SK-N-SH (cell line): Measurements from ENCODE around the gene IFNAR1. TPM values are rescaled to one million over a fixed set of nuclear protein-coding genes. Genes with fewer than 3 reads are reported as not detected.
"Not testable (repeated sequence)": the region's sequence is repeated elsewhere in the genome, so short reads cannot be mapped to it uniquely, and the experiment has no call there.

Experiments
- CTCF ChIA-PET: fragments of 300-600, 350-600 bp; formaldehyde crosslinking; extraction: SDS; loops from one replicate; lab custom pipeline; 2021; lab: Yijun Ruan, JAX
- POLR2A ChIA-PET: fragments of 350-600 bp; sonication (Branson Sonifier 250); formaldehyde crosslinking; extraction: SDS; loops from one replicate; lab custom pipeline; 2020; ENCODE audit warnings: antibody characterized with exemption, inconsistent platforms; lab: Yijun Ruan, JAX
- DNase-seq: peaks from one replicate; pipeline ENCODE4 v3.0.0; 2012
- H2AFZ ChIP-seq: fragments of 200-600 bp; sonication (generic); 2 replicates; pipeline ENCODE4 v1.8.1; 2016; ENCODE audit warnings: antibody characterized with exemption, mild to moderate bottlenecking, low read depth
- H3F3A ChIP-seq: fragments of 200-600 bp; sonication (generic); replicated peaks from 2 replicates; pipeline ENCODE3; 2016; ENCODE audit warnings: antibody characterized with exemption, mild to moderate bottlenecking; ENCODE audit not compliant: insufficient read depth
- H3K27ac ChIP-seq, 2 experiments: fragments of 200-500 bp in 1 of 2; fragments of 200-600 bp in 1 of 2; sonication (Bioruptor generic) in 1 of 2; sonication (generic), shearing (Covaris generic) in 1 of 2; 2 replicates each; pipeline versions ENCODE4 v1.5.1 to v1.6.1; 2014 to 2016; ENCODE audit warnings: low read depth in 2 of 2, inconsistent platforms in 1 of 2, low read length in 1 of 2, mild to moderate bottlenecking in 1 of 2, mixed read lengths in 1 of 2
- H3K27me3 ChIP-seq: fragments of 200-600 bp; sonication (generic), shearing (Covaris generic); 2 replicates; pipeline ENCODE4 v1.6.1; 2016; ENCODE audit warnings: mixed run types; ENCODE audit not compliant: insufficient read depth
- H3K36me3 ChIP-seq, 2 experiments: fragments of 200-500 bp in 1 of 2; fragments of 200-600 bp in 1 of 2; sonication (Bioruptor generic) in 1 of 2; sonication (generic) in 1 of 2; replicated peaks in 1 of 2; 2 replicates each; pipeline versions ENCODE3 to v1.5.1; 2014 to 2016; ENCODE audit warnings: low read length in 1 of 2, mild to moderate bottlenecking in 1 of 2; ENCODE audit not compliant: insufficient read depth in 2 of 2, control insufficient read depth in 1 of 2
- H3K4me1 ChIP-seq, 2 experiments: fragments of 200-500 bp in 1 of 2; fragments of 200-600 bp in 1 of 2; sonication (Bioruptor generic) in 1 of 2; sonication (generic), shearing (Covaris generic) in 1 of 2; 2 replicates each; pipeline versions ENCODE4 v1.5.1 to v1.6.1; 2014 to 2016; ENCODE audit warnings: low read depth in 1 of 2, low read length in 1 of 2, mixed run types in 1 of 2; ENCODE audit not compliant: insufficient read depth in 2 of 2, control insufficient read depth in 1 of 2
- H3K4me2 ChIP-seq: fragments of 200-600 bp; sonication (generic), shearing (Covaris generic); 2 replicates; pipeline ENCODE4 v1.6.1; 2017; ENCODE audit warnings: mixed run types
- H3K4me3 ChIP-seq, 2 experiments: fragments of 200-500 bp in 1 of 2; fragments of 200-600 bp in 1 of 2; sonication (Bioruptor generic) in 1 of 2; sonication (generic), shearing (Covaris generic) in 1 of 2; 2 replicates each; pipeline versions ENCODE4 v1.5.1 to v1.8.1; 2014 to 2016; ENCODE audit warnings: low read depth in 2 of 2, inconsistent platforms in 1 of 2, low read length in 1 of 2, mild to moderate bottlenecking in 1 of 2, mixed read lengths in 1 of 2, moderate library complexity in 1 of 2
- H3K79me2 ChIP-seq: fragments of 200-600 bp; sonication (generic); 2 replicates; pipeline ENCODE4 v1.8.1; 2017; ENCODE audit warnings: mild to moderate bottlenecking; ENCODE audit not compliant: insufficient read depth
- H3K9ac ChIP-seq: fragments of 200-600 bp; sonication (generic); 2 replicates; pipeline ENCODE4 v1.6.1; 2017; ENCODE audit warnings: mixed run types
- H3K9me2 ChIP-seq: fragments of 200-600 bp; sonication (generic); 2 replicates; pipeline ENCODE4 v1.6.1; 2017; ENCODE audit warnings: mixed run types
- H3K9me3 ChIP-seq: fragments of 200-600 bp; sonication (generic); 2 replicates; pipeline ENCODE4 v1.6.1; 2017; ENCODE audit warnings: mixed run types, mild to moderate bottlenecking, moderate library complexity
- H4K20me1 ChIP-seq: fragments of 200-600 bp; sonication (generic); 2 replicates; pipeline ENCODE4 v1.6.1; 2017; ENCODE audit warnings: mild to moderate bottlenecking, mixed run types; ENCODE audit not compliant: insufficient read depth
- CHD2 ChIP-seq: fragments of 150-350 bp; IDR thresholded peaks from 2 replicates; pipeline ENCODE4 v1.6.1; 2018; ENCODE audit warnings: low read length; ENCODE audit not compliant: partially characterized antibody
- ELF1 ChIP-seq: IDR thresholded peaks from 2 replicates; pipeline ENCODE4 v1.4.0; 2012
- EP300 ChIP-seq, 2 experiments: IDR thresholded peaks; 2 replicates each; pipeline versions ENCODE4 v1.4.0 to v1.6.1; 2012; ENCODE audit warnings: borderline replicate concordance in 1 of 2, low read depth in 1 of 2, low read length in 1 of 2
- EZH2phosphoT487 ChIP-seq: fragments of 200-600 bp; sonication (generic); IDR thresholded peaks from 2 replicates; pipeline ENCODE4 v1.6.1; 2017; ENCODE audit warnings: low read depth, mixed run types, mild to moderate bottlenecking, antibody characterized with exemption, moderate library complexity, borderline replicate concordance
- FOSL2 ChIP-seq: IDR thresholded peaks from 2 replicates; pipeline ENCODE4 v1.4.0; 2012; ENCODE audit warnings: low read depth, mild to moderate bottlenecking, moderate library complexity, borderline replicate concordance
- FOXM1 ChIP-seq: IDR thresholded peaks from 2 replicates; pipeline ENCODE4 v1.4.0; 2012; ENCODE audit warnings: low read depth, mild to moderate bottlenecking
- GABPA ChIP-seq: IDR thresholded peaks from 2 replicates; pipeline ENCODE4 v1.4.0; 2012; ENCODE audit warnings: low read depth, mild to moderate bottlenecking
- GATA2 ChIP-seq: sonication (generic); formaldehyde crosslinking; IDR thresholded peaks from 2 replicates; pipeline ENCODE4 v1.5.0; 2020; ENCODE audit warnings: mild to moderate bottlenecking, missing genetic modification reagents
- JUND ChIP-seq: IDR thresholded peaks from 2 replicates; pipeline ENCODE4 v1.4.0; 2012
- MAX ChIP-seq: IDR thresholded peaks from 2 replicates; pipeline ENCODE4 v1.4.0; 2012; ENCODE audit warnings: low read depth
- MXI1 ChIP-seq: IDR thresholded peaks from 2 replicates; pipeline ENCODE4 v1.6.1; 2012; ENCODE audit warnings: mild to moderate bottlenecking, low read depth, low read length, improper control_type of control experiment
- NFIC ChIP-seq: IDR thresholded peaks from 2 replicates; pipeline ENCODE4 v1.4.0; 2012; ENCODE audit warnings: borderline replicate concordance
- POLR2AphosphoS5 ChIP-seq: IDR thresholded peaks from 2 replicates; pipeline ENCODE4 v1.6.1; 2012; ENCODE audit warnings: low read depth, low read length
- REST ChIP-seq: IDR thresholded peaks from 2 replicates; pipeline ENCODE4 v1.6.1; 2012; ENCODE audit warnings: mild to moderate bottlenecking, low read depth, low read length, moderate library complexity
- RXRA ChIP-seq: IDR thresholded peaks from 2 replicates; pipeline ENCODE4 v1.4.0; 2012; ENCODE audit warnings: low read depth, mild to moderate bottlenecking, borderline replicate concordance
- TCF12 ChIP-seq: IDR thresholded peaks from 2 replicates; pipeline ENCODE4 v1.4.0; 2012
- WGBS: methylation state at CpG from one replicate; pipeline ENCODE4 v1.1.6; 2017; ENCODE audit warnings: low lambda C conversion rate; 5-methylcytosine and 5-hydroxymethylcytosine counted together
- polyA plus RNA-seq, 3 experiments: library from polyadenylated mRNA; depleted of rRNA; stranded (reverse); fragments of >200 nt; gene quantifications; 2 replicates each; pipeline ENCODE4 v1.2.3, GENCODE V29; 2012

Gene IFNAR1
- polyA plus RNA-seq, 1 of the 3 experiments (the other 2 are of a cell fraction), result 12.2 TPM

GRCh38 chr21:33378081-33378480 is 53.3 kb downstream of the IFNAR1 start:
- Histone ChIP-seq H4K20me1 (no peaks in the 10 kb centered on the region), H3K36me3 (no peaks in the 10 kb centered on the region), H3F3A (peaks cover 20% of the 10 kb centered on the region), H3K27me3 (no peaks in the 10 kb centered on the region), H2AFZ (no peak overlapping the region), H3K9ac (no peak overlapping the region), H3K79me2 (no peaks in the 10 kb centered on the region)
- TF ChIP-seq MXI1, result no peak
- TF ChIP-seq RXRA, result no peak
- TF ChIP-seq EZH2phosphoT487, result no peak
- no peak for TF ChIP-seq FOXM1
- TF ChIP-seq GATA2, result no peak
- TF ChIP-seq EP300 (IDR thresholded peaks at IDR 0.05; ENCODE audit: borderline replicate concordance in 1 of 2, low read depth in 1 of 2, low read length in 1 of 2), result no peak
- TF ChIP-seq, all 33 proteins: peak for 0
- Histone ChIP-seq H3K4me2 (no peak overlapping the region), H3K9me3 (no peaks in the 10 kb centered on the region), H3K9me2 (no peaks in the 10 kb centered on the region), H3K4me1 (peaks cover 5 to 30% of the 10 kb centered on the region in 2 experiments; a peak in 3 of 4 replicates), H3K4me3 (no peak overlapping the region), H3K27ac (no peak overlapping the region)
- 90% methylated on average over 9 of the region's 9 CpGs for WGBS
- DNase-seq, result no peak
- ChIA-PET CTCF (interaction anchor here (0.7 to 1.5 kb wide), 3 partner anchors 17 to 181 kb away, joined by 3 to 4 read pairs (median 4); no protein-coding TSS in a partner anchor), POLR2A (no interaction called here)

GRCh38 chr21:33379934-33380333 is 55.2 kb downstream of the IFNAR1 start:
- peak overlapping the region; percentile 51; the same call in 1 of the 2 replicates for H3K4me2 ChIP-seq
- H3K27me3 ChIP-seq, H3K9me3 ChIP-seq, H3K79me2 ChIP-seq, POLR2A ChIA-PET, H3K9me2 ChIP-seq, H3K36me3 ChIP-seq, H4K20me1 ChIP-seq, DNase-seq, H3K4me3 ChIP-seq: not testable (repeated sequence)
- peaks cover 5 to 25% of the 10 kb centered on the region in 2 experiments; a peak in 3 of 4 replicates for H3K4me1 ChIP-seq
- H3K9ac ChIP-seq, result peak overlapping the region; percentile 54; the same call in 1 of the 2 replicates
- peak overlapping the region; percentile 18 to 98; a peak in 3 of 4 replicates for H3K27ac ChIP-seq
- H2AFZ ChIP-seq, result peak overlapping the region; percentile 34; the same call in 1 of the 2 replicates
- CTCF ChIA-PET, result interaction anchor here (1.8 kb wide), 1 partner anchor 19 kb away, joined by 11 read pairs; no protein-coding TSS in a partner anchor
- H3F3A ChIP-seq, result peaks cover 20% of the 10 kb centered on the region
- 30% methylated on average over 1 of the region's 1 CpG for WGBS

- Histone ChIP-seq H3K79me2 (no peaks in the 10 kb centered on the region), H3K4me1 (peaks cover 5 to 25% of the 10 kb centered on the region in 2 experiments; a peak in 3 of 4 replicates), H3K9me2 (no peaks in the 10 kb centered on the region), H3K4me3 (no peak overlapping the region), H3K36me3 (no peaks in the 10 kb centered on the region), H3F3A (peaks cover 20% of the 10 kb centered on the region), H3K4me2 (peak overlapping the region; percentile 51; the same call in 1 of the 2 replicates), H3K9ac (peak overlapping the region; percentile 54; the same call in 1 of the 2 replicates), H3K27me3 (no peaks in the 10 kb centered on the region), H4K20me1 (no peaks in the 10 kb centered on the region), H2AFZ (peak overlapping the region; percentile 34; the same call in 1 of the 2 replicates), H3K27ac (peak overlapping the region; percentile 18 to 98; a peak in 3 of 4 replicates), H3K9me3 (no peaks in the 10 kb centered on the region)
- POLR2A ChIA-PET, result no interaction called here
- no peak for DNase-seq
- 22% methylated on average over 11 of the region's 11 CpGs for WGBS
- CTCF ChIA-PET, result interaction anchor here (1.8 kb wide), 1 partner anchor 19 kb away, joined by 11 read pairs; no protein-coding TSS in a partner anchor
- TF ChIP-seq NFIC, result peak; percentile 87
- TF ChIP-seq TCF12, result peak; percentile 74
- no peak for TF ChIP-seq CHD2
- TF ChIP-seq MAX, result peak; percentile 66; the same call in 1 of the 2 replicates
- TF ChIP-seq EP300 (IDR thresholded peaks at IDR 0.05; ENCODE audit: borderline replicate concordance in 1 of 2, low read depth in 1 of 2, low read length in 1 of 2), result peak in 1 of 2 experiments; percentile 30; a peak in 1 of 4 replicates
- peak; percentile 72; the same call in 1 of the 2 replicates for TF ChIP-seq POLR2AphosphoS5
- TF ChIP-seq FOSL2, result peak; percentile 93
- peak; percentile 83 for TF ChIP-seq JUND
- TF ChIP-seq GABPA, result 0 out of 2 replicates have a peak, but pooled peaks have one; percentile 40
- peak; percentile 10; the same call in 1 of the 2 replicates for TF ChIP-seq REST
- 0 out of 2 replicates have a peak, but pooled peaks have one; percentile 33 for TF ChIP-seq ELF1
- TF ChIP-seq EZH2phosphoT487, result no peak
Observed at GRCh38 chr21:33380483-33380998, 55.8 kb downstream of the IFNAR1 start.
